GM19468 (cell line): ENCODE measurements around the gene ZFHX3.

ENCODE experiments used
- ATAC-seq: cut with Tn5 transposase; IDR thresholded peaks from one replicate; pipeline ENCODE4 v1.9.1; 2021; ENCODE audit warnings: mild to moderate bottlenecking, moderate library complexity, moderate number of reproducible peaks; ENCODE audit not compliant: unreplicated experiment; ENCODE audit errors: extremely low read depth

Gene ZFHX3

DNA sequence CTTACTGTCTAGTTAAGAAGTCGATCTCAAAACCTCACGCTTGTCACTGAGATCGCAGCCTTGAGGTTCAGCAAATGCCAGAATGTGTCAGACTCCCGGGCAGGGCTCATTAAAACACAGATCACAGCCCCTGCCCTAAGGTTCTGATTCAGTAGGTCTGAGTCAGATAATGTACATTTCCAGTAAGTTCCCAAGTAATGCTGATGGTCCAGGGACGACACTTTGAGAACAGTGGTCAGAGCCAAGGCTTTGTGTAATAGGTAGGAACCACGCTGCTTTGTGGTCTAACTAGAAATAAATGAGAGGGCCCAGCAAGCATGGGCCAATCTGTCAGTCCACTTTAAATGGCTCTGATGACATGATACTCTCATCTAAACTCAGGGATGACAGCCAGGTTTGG lies 228.6 kb downstream of the ZFHX3 start:
- ATAC-seq = no peak

DNA sequence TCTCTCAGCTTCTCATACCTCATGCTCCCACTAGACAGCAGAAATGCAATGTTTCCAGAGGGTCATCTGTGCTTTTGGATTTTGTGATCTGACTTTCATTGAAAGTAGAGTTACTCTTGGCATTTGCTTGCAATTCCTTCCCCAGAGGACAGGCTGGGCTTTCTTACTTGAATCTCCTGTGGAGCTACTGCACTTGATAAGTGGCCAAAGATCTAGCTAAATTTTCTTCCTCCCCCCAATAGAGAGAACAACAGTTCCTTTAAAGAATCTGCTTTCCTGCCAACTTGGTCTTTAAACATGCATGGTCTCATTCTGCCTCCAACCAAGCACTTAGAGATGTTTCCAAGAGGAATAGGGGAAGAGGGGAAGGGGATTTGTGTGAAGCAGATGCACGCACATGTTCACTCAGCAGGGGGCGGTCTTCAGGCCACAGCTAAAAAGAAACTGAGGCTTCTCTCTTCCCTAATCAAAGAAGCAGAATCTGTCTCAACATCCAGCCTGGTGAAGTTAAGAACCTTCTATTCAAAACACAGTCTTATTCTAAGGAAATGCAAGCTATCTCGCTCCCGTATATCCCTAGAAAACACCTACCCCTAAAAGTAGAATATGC lies 229.6 kb downstream of the ZFHX3 start:
- ATAC-seq = no peak

- peak; percentile 74 for ATAC-seq
Measured at GRCh38 chr16:72815348-72816318, 232.3 kb downstream of the ZFHX3 start.

DNA sequence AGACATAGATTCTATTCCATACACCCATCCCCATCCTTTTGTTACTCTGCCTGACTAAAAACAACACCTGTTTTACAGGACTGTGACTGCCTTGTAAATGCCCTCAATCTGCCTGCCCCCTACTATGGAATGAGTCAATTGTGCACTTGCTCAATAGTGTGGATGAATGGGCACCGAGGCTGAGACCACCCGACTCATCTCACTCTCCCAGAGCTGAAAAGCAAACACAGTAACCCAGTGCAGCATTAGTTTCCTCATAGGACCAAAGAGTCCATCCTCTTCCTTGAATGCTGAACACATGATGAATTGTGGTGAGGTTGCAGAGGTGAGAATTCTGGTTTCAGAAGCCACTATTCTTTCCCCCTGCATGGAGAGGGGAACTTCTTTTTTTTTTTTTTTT lies 233.7 kb downstream of the ZFHX3 start:
- no peak for ATAC-seq

- no peak for ATAC-seq
Measured at GRCh38 chr16:72812672-72813071, 235.3 kb downstream of the ZFHX3 start.

- no peak for ATAC-seq
Measured at GRCh38 chr16:72811876-72812275, 236.1 kb downstream of the ZFHX3 start.

GRCh38 chr16:72811188-72811720 lies 236.7 kb downstream of the ZFHX3 start:
- ATAC-seq = no peak

- no peak for ATAC-seq
Measured at GRCh38 chr16:72810480-72810879, 237.4 kb downstream of the ZFHX3 start.

GRCh38 chr16:72809446-72809845 lies 238.5 kb downstream of the ZFHX3 start:
- ATAC-seq = no peak

DNA sequence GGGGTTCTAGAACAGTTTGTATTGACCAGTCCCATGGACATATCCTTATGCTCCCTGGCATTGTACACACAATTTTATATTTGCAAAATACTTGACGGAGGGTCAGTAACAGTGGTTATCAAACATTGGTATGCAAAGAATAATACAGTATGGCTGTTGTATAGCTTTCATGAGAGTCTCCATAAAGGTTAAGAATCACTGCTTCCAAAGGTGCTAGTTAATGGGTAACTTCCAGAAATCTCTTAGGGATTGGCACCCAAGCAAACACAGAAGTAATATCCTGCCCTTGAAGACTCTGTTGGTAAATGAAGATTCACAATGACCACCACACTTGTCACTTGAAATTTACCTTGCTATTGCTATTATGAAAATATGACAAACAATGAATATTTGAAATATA lies 239.2 kb downstream of the ZFHX3 start:
- no peak for ATAC-seq

GRCh38 chr16:72807245-72807644 lies 240.7 kb downstream of the ZFHX3 start:
- ATAC-seq = no peak

- no peak for ATAC-seq
Measured at GRCh38 chr16:72805486-72805885, 242.4 kb downstream of the ZFHX3 start.

DNA sequence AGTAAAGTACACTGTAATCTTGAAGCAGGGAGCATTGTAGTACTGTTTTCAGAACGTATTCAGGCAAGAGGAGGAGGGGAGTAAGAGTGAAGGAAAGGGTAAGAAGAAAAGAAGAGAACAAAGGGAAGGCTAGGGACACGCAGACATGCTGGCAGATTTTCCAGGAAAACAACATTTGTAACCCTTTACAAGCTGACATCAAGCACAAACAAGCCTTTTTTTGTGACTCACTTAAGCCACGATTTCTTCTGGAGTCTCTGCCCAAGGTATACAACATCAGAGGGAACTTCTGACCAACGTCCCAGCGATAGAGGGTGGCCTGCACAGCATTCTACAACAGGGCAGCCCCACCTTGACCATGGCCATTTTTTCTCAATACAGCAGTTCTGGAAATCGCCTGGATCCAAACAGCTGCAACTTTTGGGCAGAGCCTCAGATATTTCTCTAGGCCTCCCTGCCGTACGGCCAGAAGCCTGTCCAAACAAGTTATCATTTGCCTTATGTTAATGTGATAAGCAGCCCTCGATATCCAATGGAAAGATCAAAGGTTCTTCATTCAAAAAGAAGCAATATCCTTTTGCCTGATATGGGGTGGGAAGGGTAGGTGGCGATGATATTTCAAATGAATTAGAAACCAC lies 247.3 kb downstream of the ZFHX3 start:
- no peak for ATAC-seq

DNA sequence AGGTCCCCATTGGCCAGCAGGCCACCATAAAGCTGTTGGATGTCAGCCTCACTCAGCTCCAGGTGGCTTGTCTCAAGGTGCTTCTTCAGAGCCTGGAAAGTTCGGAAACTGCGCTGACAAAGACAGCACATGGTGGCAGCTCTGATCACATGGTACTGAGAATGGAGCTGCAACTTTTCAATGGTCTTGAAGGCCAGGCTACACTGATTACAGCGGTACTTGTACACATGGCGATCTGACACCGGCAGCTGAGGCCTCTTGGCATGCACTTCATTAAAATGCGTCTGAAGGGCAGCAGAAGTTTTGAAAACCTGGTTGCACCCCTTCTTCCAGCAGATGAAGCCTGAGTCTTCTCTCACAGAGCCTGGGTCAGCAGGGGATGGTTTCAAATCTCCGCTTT lies 249.7 kb downstream of the ZFHX3 start:
- ATAC-seq = no peak

- no peak for ATAC-seq
Measured at GRCh38 chr16:72797621-72798020, 250.3 kb downstream of the ZFHX3 start.

- no peak for ATAC-seq
Measured at GRCh38 chr16:72796222-72796621, 251.7 kb downstream of the ZFHX3 start.

GRCh38 chr16:72794986-72795385 lies 252.9 kb downstream of the ZFHX3 start:
- no peak for ATAC-seq

DNA sequence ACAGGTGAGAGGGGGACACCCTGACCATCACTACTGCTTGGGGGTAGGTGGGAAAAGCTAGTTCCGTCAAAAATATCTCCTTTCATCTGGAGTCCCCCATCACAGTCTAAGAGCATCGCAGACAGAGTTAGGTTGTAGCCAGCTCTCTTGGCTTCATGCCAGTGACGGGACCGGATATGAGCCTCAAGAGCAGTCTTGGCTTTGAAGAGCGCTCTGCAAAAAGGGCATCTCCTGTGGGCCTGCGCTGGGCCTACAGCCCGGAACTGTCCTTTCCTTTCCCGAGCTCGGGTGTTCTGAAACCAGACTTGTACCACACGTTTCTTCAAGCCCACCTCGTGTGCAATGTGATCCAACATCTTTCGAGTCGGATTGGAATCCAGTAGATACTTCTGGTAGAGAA lies 253.6 kb downstream of the ZFHX3 start:
- ATAC-seq = no peak

- no peak for ATAC-seq
Measured at GRCh38 chr16:72793716-72794115, 254.2 kb downstream of the ZFHX3 start.

DNA sequence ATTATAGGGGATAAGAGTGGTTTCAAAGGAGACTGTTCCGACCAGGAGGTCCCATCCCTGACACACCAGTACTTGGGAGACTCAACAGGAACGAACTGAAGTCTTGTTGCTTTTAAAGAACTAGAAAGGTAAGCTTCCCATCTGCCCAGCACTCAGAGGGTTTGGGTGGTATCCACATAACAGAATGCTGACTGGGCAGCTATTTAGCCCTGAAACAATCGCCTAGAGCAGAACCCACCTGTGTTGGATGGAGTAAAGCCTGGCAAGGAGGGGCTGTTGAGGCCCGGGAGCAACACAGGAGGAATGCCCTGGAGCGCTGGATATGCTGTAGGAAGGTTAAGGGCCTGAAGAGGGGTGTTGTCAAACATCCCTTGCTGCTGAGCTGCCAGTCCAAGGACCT lies 254.9 kb downstream of the ZFHX3 start:
- no peak for ATAC-seq

DNA sequence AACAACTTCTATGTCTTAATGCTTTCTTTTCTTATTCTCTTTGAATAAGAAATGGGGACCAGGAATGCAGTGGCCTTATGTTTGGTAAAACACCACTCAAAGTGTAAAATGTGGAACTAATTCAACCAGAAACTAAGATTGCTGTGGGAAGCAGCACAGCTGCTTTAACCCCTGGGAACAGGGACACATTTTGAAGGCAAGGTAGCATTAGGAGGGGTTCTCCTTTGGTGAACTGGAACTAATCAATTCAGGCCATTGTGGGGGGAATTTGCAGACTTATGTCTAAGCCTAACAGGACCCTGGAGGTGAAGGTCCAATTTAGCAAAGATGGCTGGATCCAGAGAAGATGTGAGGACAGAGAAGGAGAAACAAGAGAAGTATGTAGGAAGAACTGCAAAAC lies 256.1 kb downstream of the ZFHX3 start:
- ATAC-seq = no peak
